Mononuclear cell (primary cell): ENCODE measurements around the gene AGPAT1. TPM values are rescaled to one million over a fixed set of nuclear protein-coding genes. Genes with fewer than 3 reads are reported as not detected.
"Not testable (repeated sequence)": the region's sequence is repeated elsewhere in the genome, so short reads cannot be mapped to it uniquely, and the experiment has no call there.

ENCODE experiments used
- H3K27me3 ChIP-seq: 2 replicates; pipeline ENCODE4 v1.6.0; 2011; ENCODE audit warnings: low read length, control low read depth; ENCODE audit not compliant: insufficient read depth
- H3K4me1 ChIP-seq: 2 replicates; pipeline ENCODE4 v1.5.1; 2011; ENCODE audit warnings: mild to moderate bottlenecking, low read length, control low read depth; ENCODE audit not compliant: insufficient read depth
- H3K4me3 ChIP-seq: 2 replicates; pipeline ENCODE4 v1.5.1; 2011; ENCODE audit warnings: mild to moderate bottlenecking, low read length, moderate library complexity
- H3K9me3 ChIP-seq: 2 replicates; pipeline ENCODE4 v1.5.1; 2011; ENCODE audit warnings: low read depth, mild to moderate bottlenecking, control low read depth, low read length
- total RNA-seq: library from RNA; depleted of rRNA; stranded (reverse); fragments of >200 nt; gene quantifications from one replicate; pipeline ENCODE4 v1.2.3, GENCODE V29; 2012

Gene AGPAT1, protein sequence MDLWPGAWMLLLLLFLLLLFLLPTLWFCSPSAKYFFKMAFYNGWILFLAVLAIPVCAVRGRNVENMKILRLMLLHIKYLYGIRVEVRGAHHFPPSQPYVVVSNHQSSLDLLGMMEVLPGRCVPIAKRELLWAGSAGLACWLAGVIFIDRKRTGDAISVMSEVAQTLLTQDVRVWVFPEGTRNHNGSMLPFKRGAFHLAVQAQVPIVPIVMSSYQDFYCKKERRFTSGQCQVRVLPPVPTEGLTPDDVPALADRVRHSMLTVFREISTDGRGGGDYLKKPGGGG
- total RNA-seq: 12.9 TPM

- Histone ChIP-seq H3K4me3 (peak within 1 kb of the TSS; percentile 76), H3K9me3 (no peaks in the 10 kb centered on the region), H3K4me1 (peaks cover 61% of the 10 kb centered on the region), H3K27me3 (no peaks in the 10 kb centered on the region)
These were observed at the start of gene AGPAT1 for GRCh38 chr6:32175711-32176475. AGPAT1 (minus strand) TSS chr6:32176084; CDS start chr6:32171496, 4,588 bp downstream.

DNA sequence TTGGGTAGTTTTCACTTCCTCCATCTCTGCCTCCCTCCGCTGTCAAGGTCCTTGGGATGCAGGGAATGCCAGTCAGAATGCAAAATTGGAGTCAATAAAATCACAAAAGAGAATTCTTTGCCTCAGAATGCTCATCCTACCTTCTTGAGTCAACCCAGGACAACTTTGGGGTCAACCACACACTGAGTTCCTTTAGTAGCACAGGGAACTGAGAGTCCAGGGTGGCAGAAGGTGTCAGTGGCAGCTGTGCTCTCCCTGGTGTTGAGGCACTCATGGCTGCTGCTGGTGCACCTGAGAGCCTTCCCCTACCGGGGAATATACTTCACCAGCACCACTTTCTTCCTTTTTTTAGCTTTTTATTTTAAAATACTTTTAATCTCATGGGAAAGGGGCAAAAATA, 48.8 kb upstream of the AGPAT1 start:
- H3K4me1 ChIP-seq: peaks cover 39% of the 10 kb centered on the region
- H3K4me3 ChIP-seq: no peak overlapping the region
- H3K27me3 ChIP-seq: no peaks in the 10 kb centered on the region
- H3K9me3 ChIP-seq: no peaks in the 10 kb centered on the region

GRCh38 chr6:32223258-32224235, 47.7 kb upstream of the AGPAT1 start, which contains the start of gene NOTCH4:
NOTCH4 (minus strand) TSS chr6:32224067; CDS start chr6:32223928, 139 bp downstream.
- peaks cover 39% of the 10 kb centered on the region for H3K4me1 ChIP-seq

GRCh38 chr6:32222333-32223230, 46.7 kb upstream of the AGPAT1 start:
- no peak overlapping the region for H3K4me3 ChIP-seq
- H3K4me1 ChIP-seq: peaks cover 35% of the 10 kb centered on the region
- no peaks in the 10 kb centered on the region for H3K27me3 ChIP-seq
- no peaks in the 10 kb centered on the region for H3K9me3 ChIP-seq

More at GRCh38 chr6:32223258-32224235, 47.7 kb upstream of the AGPAT1 start, which contains the start of gene NOTCH4:
- Histone ChIP-seq H3K4me3 (no peak within 1 kb of the TSS), H3K9me3 (no peaks in the 10 kb centered on the region), H3K27me3 (no peaks in the 10 kb centered on the region)

GRCh38 chr6:32220021-32220420, 44.1 kb upstream of the AGPAT1 start:
- H3K4me3 ChIP-seq: no peak overlapping the region
- H3K4me1 ChIP-seq: peaks cover 23% of the 10 kb centered on the region
- no peaks in the 10 kb centered on the region for H3K9me3 ChIP-seq
- no peaks in the 10 kb centered on the region for H3K27me3 ChIP-seq

GRCh38 chr6:32218167-32218566, 42.3 kb upstream of the AGPAT1 start:
- peaks cover 13% of the 10 kb centered on the region for H3K4me1 ChIP-seq
- H3K9me3 ChIP-seq: no peaks in the 10 kb centered on the region
- H3K27me3 ChIP-seq: no peaks in the 10 kb centered on the region
- H3K4me3 ChIP-seq: no peak overlapping the region

DNA sequence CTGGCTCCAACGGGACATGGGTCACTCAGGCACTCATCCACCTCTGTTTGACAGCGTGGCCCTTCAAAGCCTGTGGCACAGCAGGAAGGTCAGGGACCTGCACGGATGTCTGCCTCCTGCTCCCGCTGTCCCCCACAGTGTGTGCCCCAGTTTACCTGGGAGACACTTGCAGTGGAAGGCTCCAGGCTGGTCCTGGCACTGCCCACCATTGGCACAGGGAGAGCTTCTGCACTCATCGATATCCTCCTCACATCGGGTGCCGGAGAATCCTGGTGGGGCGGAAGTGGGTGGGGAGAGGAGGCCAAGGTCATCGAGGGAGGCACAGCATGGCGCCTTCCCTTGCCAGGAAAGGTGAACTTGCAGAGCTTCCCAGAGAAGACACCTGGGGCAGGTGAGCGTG, 41.1 kb upstream of the AGPAT1 start:
- peaks cover 1% of the 10 kb centered on the region for H3K4me1 ChIP-seq
- no peak overlapping the region for H3K4me3 ChIP-seq
- H3K9me3 ChIP-seq: no peaks in the 10 kb centered on the region
- no peaks in the 10 kb centered on the region for H3K27me3 ChIP-seq

- H3K4me1 ChIP-seq: no peaks in the 10 kb centered on the region
- H3K4me3 ChIP-seq: no peak overlapping the region
- H3K9me3 ChIP-seq: no peaks in the 10 kb centered on the region
- H3K27me3 ChIP-seq: no peaks in the 10 kb centered on the region
These were observed 40.4 kb upstream of the AGPAT1 start for GRCh38 chr6:32216285-32216684.

- Histone ChIP-seq H3K27me3 (no peaks in the 10 kb centered on the region), H3K4me1 (no peaks in the 10 kb centered on the region), H3K9me3 (no peaks in the 10 kb centered on the region), H3K4me3 (no peak overlapping the region)
These were observed 39.7 kb upstream of the AGPAT1 start for GRCh38 chr6:32215617-32216016.

DNA sequence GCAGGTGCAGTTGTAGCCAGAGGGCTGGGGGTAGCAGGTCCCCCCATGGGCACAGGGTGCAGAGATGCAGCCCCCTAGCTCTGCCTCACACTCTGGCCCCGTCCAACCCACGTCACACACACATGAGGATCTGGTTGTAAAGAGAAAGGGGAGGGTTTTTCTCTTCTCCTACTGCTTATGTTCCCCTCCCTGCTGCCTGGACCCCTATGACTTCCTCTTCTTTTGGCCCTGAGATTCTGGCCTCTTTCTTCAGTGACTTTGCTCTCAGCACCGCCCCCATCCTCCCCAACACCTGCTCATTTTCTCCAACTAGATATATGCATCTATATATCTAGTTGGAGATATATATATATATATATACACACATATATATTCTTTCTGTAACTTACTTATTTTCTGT, 38.2 kb upstream of the AGPAT1 start:
- H3K27me3 ChIP-seq: no peaks in the 10 kb centered on the region
- H3K4me3 ChIP-seq: no peak overlapping the region
- H3K9me3 ChIP-seq: no peaks in the 10 kb centered on the region
- H3K4me1 ChIP-seq: no peaks in the 10 kb centered on the region

DNA sequence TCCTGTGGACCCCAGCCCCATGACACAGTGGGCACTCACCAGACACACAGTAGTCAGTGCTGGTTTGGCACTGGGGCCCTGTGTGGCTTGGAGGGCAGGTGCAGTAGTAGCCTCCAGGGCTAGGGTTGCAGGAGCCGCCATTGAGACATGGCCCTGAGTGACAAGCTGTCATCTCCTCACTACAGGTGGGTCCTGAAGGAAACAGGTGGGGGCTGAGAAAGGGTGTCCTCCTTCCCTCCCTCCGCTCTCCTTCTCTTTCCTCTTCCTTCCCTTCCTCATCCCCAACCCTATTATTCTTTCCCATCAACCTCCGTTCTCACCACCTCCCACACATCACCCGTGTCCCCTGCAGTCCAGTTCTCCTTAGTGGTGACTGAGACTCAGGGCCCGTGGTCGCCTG, 37.8 kb upstream of the AGPAT1 start:
- H3K4me3 ChIP-seq: no peak overlapping the region
- no peaks in the 10 kb centered on the region for H3K9me3 ChIP-seq
- no peaks in the 10 kb centered on the region for H3K27me3 ChIP-seq
- H3K4me1 ChIP-seq: no peaks in the 10 kb centered on the region

DNA sequence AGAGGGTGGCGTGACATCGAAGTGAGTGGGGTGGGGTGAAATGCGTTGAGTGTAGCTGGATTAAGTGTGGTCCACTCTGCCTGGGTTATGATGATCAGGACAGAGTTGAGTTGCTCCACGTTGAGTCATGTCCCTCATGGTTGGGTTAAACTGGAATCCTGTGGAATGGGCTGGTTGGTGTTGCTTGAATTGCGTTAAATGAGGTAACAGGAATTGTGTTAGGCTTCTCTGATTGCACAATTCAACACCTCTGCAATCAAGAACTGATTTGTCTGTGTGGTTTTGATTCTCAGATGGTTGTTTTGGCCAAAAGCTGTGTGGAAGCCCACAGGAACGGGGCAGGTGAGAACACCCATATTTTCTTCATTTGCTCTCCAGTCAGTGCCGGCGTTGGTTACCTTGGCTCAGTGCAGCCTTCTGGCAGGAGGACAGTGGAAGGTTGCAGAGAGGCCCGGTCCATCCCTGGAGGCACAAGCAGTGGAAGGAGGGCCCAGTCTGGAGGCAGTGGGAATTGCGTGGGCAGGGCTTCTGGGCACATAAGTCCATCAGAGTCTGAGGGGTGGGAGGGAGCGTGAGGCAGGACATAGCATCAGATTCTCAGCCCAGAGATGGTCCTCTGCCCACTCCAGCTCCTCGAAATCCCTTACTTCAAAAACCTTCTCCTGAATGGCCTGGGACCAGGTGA, 36.3 kb upstream of the AGPAT1 start:
- H3K4me3 ChIP-seq: no peak overlapping the region
- no peaks in the 10 kb centered on the region for H3K27me3 ChIP-seq
- no peaks in the 10 kb centered on the region for H3K9me3 ChIP-seq
- no peaks in the 10 kb centered on the region for H3K4me1 ChIP-seq

DNA sequence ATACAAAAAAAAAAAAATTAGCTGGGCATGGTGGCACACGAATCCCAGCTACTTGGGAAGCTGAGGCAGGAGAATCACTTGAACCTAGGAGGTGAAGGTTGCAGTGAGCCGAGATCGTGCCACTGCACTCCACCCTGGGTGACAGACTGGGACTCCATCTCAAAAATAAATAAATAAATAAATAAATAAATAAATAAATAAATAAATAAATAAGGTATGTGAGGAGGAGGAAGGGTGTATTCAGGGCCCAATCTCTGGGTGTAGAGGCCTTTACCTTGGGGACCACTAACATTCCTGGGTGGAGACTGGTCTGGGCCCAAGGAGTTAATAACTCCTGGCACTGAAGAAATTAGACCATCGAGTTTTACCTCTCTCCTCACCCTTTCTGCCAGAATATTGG, 35.5 kb upstream of the AGPAT1 start:
- H3K27me3 ChIP-seq, H3K4me3 ChIP-seq, H3K9me3 ChIP-seq, H3K4me1 ChIP-seq: not testable (repeated sequence)
